HG03196 (cell line): ENCODE measurements around the gene EFHC1.

Experiments
- ATAC-seq: cut with Tn5 transposase; IDR thresholded peaks from one replicate; pipeline ENCODE4 v1.9.1; 2021; ENCODE audit not compliant: unreplicated experiment

The EFHC1 gene

GRCh38 chr6:52395969-52396368, 24.2 kb upstream of the EFHC1 start:
- ATAC-seq, result no peak

- no peak for ATAC-seq
Measured at GRCh38 chr6:52399511-52400312, 20.4 kb upstream of the EFHC1 start.

- ATAC-seq, result no peak
Measured at GRCh38 chr6:52400313-52401041, 19.7 kb upstream of the EFHC1 start.

GRCh38 chr6:52403086-52403485, 17.1 kb upstream of the EFHC1 start:
- ATAC-seq, result no peak

GRCh38 chr6:52403627-52404026, 16.5 kb upstream of the EFHC1 start:
- ATAC-seq, result no peak

GRCh38 chr6:52405243-52405642, 14.9 kb upstream of the EFHC1 start:
- no peak for ATAC-seq

GRCh38 chr6:52407467-52407866, 12.7 kb upstream of the EFHC1 start:
- peak; percentile 81 for ATAC-seq

GRCh38 chr6:52409499-52409898, 10.6 kb upstream of the EFHC1 start:
- ATAC-seq, result no peak

GRCh38 chr6:52410979-52411378, 9.2 kb upstream of the EFHC1 start:
- ATAC-seq, result no peak

GRCh38 chr6:52411911-52412310, 8.2 kb upstream of the EFHC1 start:
- no peak for ATAC-seq

GRCh38 chr6:52415333-52415732, 4.8 kb upstream of the EFHC1 start:
- no peak for ATAC-seq

GRCh38 chr6:52415917-52416628, 4.1 kb upstream of the EFHC1 start:
- no peak for ATAC-seq

GRCh38 chr6:52416629-52417151, 3.5 kb upstream of the EFHC1 start:
- ATAC-seq, result no peak

- ATAC-seq, result no peak
Measured at GRCh38 chr6:52417675-52418111, 2.4 kb upstream of the EFHC1 start.

GRCh38 chr6:52418606-52419005, 1.5 kb upstream of the EFHC1 start:
- ATAC-seq, result no peak

- no peak for ATAC-seq
Measured at GRCh38 chr6:52420668-52421358, 671 bp downstream of the EFHC1 start.

GRCh38 chr6:52422156-52422555, 2.0 kb downstream of the EFHC1 start:
- no peak for ATAC-seq

GRCh38 chr6:52423448-52423847, 3.3 kb downstream of the EFHC1 start:
- ATAC-seq, result no peak

GRCh38 chr6:52423971-52424381, 3.8 kb downstream of the EFHC1 start:
- ATAC-seq, result no peak

- no peak for ATAC-seq
Measured at GRCh38 chr6:52424513-52424912, 4.4 kb downstream of the EFHC1 start.

GRCh38 chr6:52426667-52427066, 6.5 kb downstream of the EFHC1 start:
- ATAC-seq, result no peak
